Transverse colon (tissue), 4 donors: ENCODE results near the gene STPG1. TPM values are rescaled to one million over a fixed set of nuclear protein-coding genes. Genes with fewer than 3 reads are reported as not detected.

Source experiments
- DNase-seq: peaks from one replicate; pipeline ENCODE4 v3.0.0-alpha.2; 2019
- H3K27ac ChIP-seq, 4 donors: fragments of 200-600 bp; sonication (generic); 2 replicates each; pipeline ENCODE4 v1.5.1; 2016 to 2018; ENCODE audit warnings: inconsistent platforms in 4 of 4
- H3K27me3 ChIP-seq: fragments of 200-600 bp; sonication (generic); 2 replicates; pipeline ENCODE4 v1.5.1; 2017; ENCODE audit warnings: inconsistent platforms
- H3K36me3 ChIP-seq, 4 donors: fragments of 200-600 bp; sonication (generic); 2 replicates each; pipeline ENCODE4 v1.5.1; 2017 to 2019; ENCODE audit warnings: inconsistent platforms in 4 of 4
- H3K4me1 ChIP-seq, 4 donors: fragments of 200-600 bp; sonication (generic); 2 replicates each; pipeline ENCODE4 v1.5.1; 2017 to 2020; ENCODE audit warnings: inconsistent platforms in 4 of 4
- H3K4me3 ChIP-seq, 4 donors: fragments of 200-600 bp; sonication (generic); 1 replicate in 1 of 4; 2 replicates in 3 of 4; pipeline versions ENCODE4 v1.5.1 to v1.6.1; 2017 to 2019; ENCODE audit warnings: inconsistent platforms in 4 of 4
- H3K9me3 ChIP-seq, 2 donors: fragments of 200-600 bp; sonication (generic); 2 replicates each; pipeline ENCODE4 v1.5.1; 2017 to 2019; ENCODE audit warnings: inconsistent platforms in 2 of 2
- CTCF ChIP-seq, 5 experiments: fragments of 200-600 bp in 3 of 5; fragments of 450-650 bp in 2 of 5; sonication (generic) in 3 of 5; IDR thresholded peaks; 1 replicate in 2 of 5; 2 replicates in 3 of 5; pipeline ENCODE4 v1.5.1; 2016 to 2017; ENCODE audit warnings: antibody characterized with exemption in 5 of 5, inconsistent platforms in 3 of 5, mild to moderate bottlenecking in 2 of 5, moderate library complexity in 1 of 5
- EP300 ChIP-seq: sonication (generic); formaldehyde crosslinking; IDR thresholded peaks from one replicate; pipeline ENCODE4 v1.6.1; 2017; ENCODE audit warnings: antibody characterized with exemption, low read depth
- POLR2A ChIP-seq: fragments of 450-650 bp; IDR thresholded peaks from one replicate; pipeline ENCODE4 v1.6.1; 2016; ENCODE audit warnings: antibody characterized with exemption, mild to moderate bottlenecking, moderate library complexity
- POLR2AphosphoS5 ChIP-seq, 3 donors: sonication (generic); formaldehyde crosslinking; IDR thresholded peaks; one replicate each; pipeline ENCODE4 v1.6.1; 2016; ENCODE audit warnings: antibody characterized with exemption in 3 of 3
- WGBS, 2 donors: methylation state at CpG; one replicate each; pipeline ENCODE4 v1.1.5; 2018; ENCODE audit warnings: low coverage in 1 of 2; 5-methylcytosine and 5-hydroxymethylcytosine counted together
- in situ Hi-C, 4 donors: fragments of 200-750 bp; cut with MboI; loops; one replicate each; pipeline versions ENCODE4 v1.15.0 to v1.15.1; 2017; ENCODE audit warnings: low sequenced_read_pairs in 3 of 4, low pct_ligation_motif_present in 1 of 4, low pct_unique_long_range_greater_than_20kb in 1 of 4
- intact Hi-C: fragments of 100-400 bp; cut with DNase I; formaldehyde crosslinking; loops from one replicate; pipeline ENCODE4 v1.15.1; 2023; ENCODE audit warnings: low total_unique reads
- total RNA-seq, 4 donors: library from RNA; depleted of rRNA; stranded (reverse); fragments of >200 nt; gene quantifications; one replicate each; pipeline ENCODE4 v1.1.0, GENCODE V29; 2016

The STPG1 gene
- total RNA-seq, 4 donors from 2014 or later = 4.6 to 33.7 (median 23.3) TPM

GRCh38 chr1:24437631-24438396, 24.2 kb upstream of the STPG1 start:
- no peak for DNase-seq
- Histone ChIP-seq H3K4me3 (no peak overlapping the region), H3K9me3 (no peaks in the 10 kb centered on the region), H3K36me3 (no peaks in the 10 kb centered on the region), H3K4me1 (peaks cover 0 to 8% (median 3%) of the 10 kb centered on the region in 4 donors), H3K27ac (peak overlapping the region in 3 of 4 donors; percentile 6 to 19 (median 17)), H3K27me3 (no peaks in the 10 kb centered on the region)
- 90 to 100% methylated on average over 1 to 9 of the region's 9 CpGs for WGBS, 2 donors
- in situ Hi-C loops = no loop called here
- intact Hi-C loops = no loop called here
- TF ChIP-seq CTCF (IDR thresholded peaks at IDR 0.05) (no peak), POLR2A (no peak), EP300 (no peak), POLR2AphosphoS5 (IDR thresholded peaks at IDR 0.05) (no peak)

- 81 to 92% methylated on average over 2 to 8 of the region's 8 CpGs for WGBS, 2 donors
- intact Hi-C loops (no loop called here), in situ Hi-C loops (no loop called here)
- no peak for TF ChIP-seq EP300
- TF ChIP-seq CTCF (IDR thresholded peaks at IDR 0.05) = no peak
- no peak for TF ChIP-seq POLR2A
- TF ChIP-seq POLR2AphosphoS5 (IDR thresholded peaks at IDR 0.05) = no peak
- Histone ChIP-seq H3K27ac (no peak overlapping the region), H3K36me3 (no peaks in the 10 kb centered on the region), H3K4me1 (peaks cover 0 to 8% (median 3%) of the 10 kb centered on the region in 4 donors), H3K9me3 (no peaks in the 10 kb centered on the region), H3K27me3 (no peaks in the 10 kb centered on the region), H3K4me3 (no peak overlapping the region)
- DNase-seq = no peak
Observed at GRCh38 chr1:24435782-24436365, 22.3 kb upstream of the STPG1 start.

- H3K36me3 ChIP-seq = peaks cover 0 to 1% (median 0%) of the 10 kb centered on the region in 4 donors
- intact Hi-C loops = no loop called here
- DNase-seq = no peak
- H3K9me3 ChIP-seq = no peaks in the 10 kb centered on the region
- H3K27me3 ChIP-seq = no peaks in the 10 kb centered on the region
- H3K4me3 ChIP-seq = no peak overlapping the region
- in situ Hi-C loops = no loop called here
- peaks cover 0 to 17% (median 10%) of the 10 kb centered on the region in 4 donors for H3K4me1 ChIP-seq
- H3K27ac ChIP-seq = no peak overlapping the region
- 79 to 100% methylated on average over 1 of the region's 1 CpG for WGBS, 2 donors
- TF ChIP-seq CTCF (IDR thresholded peaks at IDR 0.05) (no peak), POLR2A (no peak), EP300 (no peak), POLR2AphosphoS5 (IDR thresholded peaks at IDR 0.05) (no peak)
Observed at GRCh38 chr1:24427545-24427862, 13.9 kb upstream of the STPG1 start.

- DNase-seq = no peak
- no peak overlapping the region for H3K27ac ChIP-seq
- WGBS, 2 donors = 85 to 94% methylated on average over 3 to 7 of the region's 7 CpGs
- TF ChIP-seq POLR2AphosphoS5 (IDR thresholded peaks at IDR 0.05) (no peak), EP300 (no peak), POLR2A (no peak), CTCF (IDR thresholded peaks at IDR 0.05) (no peak)
- peaks cover 0 to 17% (median 10%) of the 10 kb centered on the region in 4 donors for H3K4me1 ChIP-seq
- H3K4me3 ChIP-seq = no peak overlapping the region
- H3K36me3 ChIP-seq = peaks cover 0 to 7% (median 0%) of the 10 kb centered on the region in 4 donors
- no peaks in the 10 kb centered on the region for H3K27me3 ChIP-seq
- intact Hi-C loops (no loop called here), in situ Hi-C loops (no loop called here)
- no peaks in the 10 kb centered on the region for H3K9me3 ChIP-seq
Observed at GRCh38 chr1:24426744-24427544, 13.4 kb upstream of the STPG1 start.
